ENCODE results near the gene KCTD13. TPM values are rescaled to one million over a fixed set of nuclear protein-coding genes. Genes with fewer than 3 reads are reported as not detected.

KCTD13 gene
- total and polyA plus RNA-seq, 2 of the 8 experiments (the other 6 are each of a cell fraction or from before 2014, with no cell fraction given): 9.2 to 10.8 TPM

DNA sequence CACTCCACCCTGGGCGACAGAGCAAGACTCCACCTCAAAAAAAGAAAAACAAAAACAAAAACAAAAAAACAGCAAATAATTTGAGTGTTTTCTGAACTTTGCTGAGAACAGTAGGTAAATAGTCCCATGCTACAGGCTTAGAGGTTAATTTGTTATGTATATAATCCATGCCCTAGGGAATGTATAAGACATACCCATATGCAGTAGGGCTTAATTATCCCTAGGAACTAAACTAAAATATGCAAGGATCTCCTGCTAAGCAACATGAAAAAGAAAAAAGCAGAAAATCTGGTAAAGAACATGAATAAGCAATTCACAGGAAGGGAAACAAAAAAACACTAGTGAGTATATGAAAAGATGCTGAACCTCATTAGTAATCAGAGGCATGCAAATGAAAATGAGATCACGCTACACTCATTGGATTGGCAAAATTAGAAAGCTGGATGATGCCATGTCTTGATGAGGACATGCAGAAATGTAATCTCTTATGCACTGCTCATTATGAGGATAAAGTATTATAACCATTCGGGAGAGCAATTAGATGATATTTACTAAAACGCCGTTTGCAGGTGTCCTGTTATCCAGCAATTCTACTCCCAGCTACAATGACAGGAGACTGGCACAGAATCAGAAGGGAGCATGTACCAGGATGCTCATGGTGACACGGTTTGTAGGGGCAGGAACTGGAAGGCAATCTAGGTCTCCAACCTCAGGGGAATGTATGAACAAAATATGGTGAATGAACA, 5.6 kb downstream of the KCTD13 start (continued):
- TF ChIP-seq PHF8 (conservative IDR thresholded peaks at IDR 0.05; ENCODE audit: low read depth, low read length) (no peak), YY1 (IDR thresholded peaks at IDR 0.05; ENCODE audit: low read depth, low read length) (no peak), KDM4A (IDR thresholded peaks at IDR 0.05; ENCODE audit: low read depth, low read length, severe bottlenecking) (no peak)
- TF ChIP-seq, protein P1, sequence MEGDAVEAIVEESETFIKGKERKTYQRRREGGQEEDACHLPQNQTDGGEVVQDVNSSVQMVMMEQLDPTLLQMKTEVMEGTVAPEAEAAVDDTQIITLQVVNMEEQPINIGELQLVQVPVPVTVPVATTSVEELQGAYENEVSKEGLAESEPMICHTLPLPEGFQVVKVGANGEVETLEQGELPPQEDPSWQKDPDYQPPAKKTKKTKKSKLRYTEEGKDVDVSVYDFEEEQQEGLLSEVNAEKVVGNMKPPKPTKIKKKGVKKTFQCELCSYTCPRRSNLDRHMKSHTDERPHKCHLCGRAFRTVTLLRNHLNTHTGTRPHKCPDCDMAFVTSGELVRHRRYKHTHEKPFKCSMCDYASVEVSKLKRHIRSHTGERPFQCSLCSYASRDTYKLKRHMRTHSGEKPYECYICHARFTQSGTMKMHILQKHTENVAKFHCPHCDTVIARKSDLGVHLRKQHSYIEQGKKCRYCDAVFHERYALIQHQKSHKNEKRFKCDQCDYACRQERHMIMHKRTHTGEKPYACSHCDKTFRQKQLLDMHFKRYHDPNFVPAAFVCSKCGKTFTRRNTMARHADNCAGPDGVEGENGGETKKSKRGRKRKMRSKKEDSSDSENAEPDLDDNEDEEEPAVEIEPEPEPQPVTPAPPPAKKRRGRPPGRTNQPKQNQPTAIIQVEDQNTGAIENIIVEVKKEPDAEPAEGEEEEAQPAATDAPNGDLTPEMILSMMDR (IDR thresholded peaks at IDR 0.05; ENCODE audit: control extremely low read depth in 1 of 3, insufficient read depth in 1 of 3, low read depth in 1 of 3, low read length in 3 of 3): no peak

All from H1 (cell line).